NCI-H187 (cell line): ENCODE results near the gene MED15.
"Not testable (repeated sequence)": the region's sequence is repeated elsewhere in the genome, so short reads cannot be mapped to it uniquely, and the experiment has no call there.

Source experiments
- DNase-seq, 2 experiments: peaks; one replicate each; lab custom pipeline; 2025; lab: John Stamatoyannopoulos, UW

The MED15 gene

GRCh38 chr22:20584029-20584871 is 76.8 kb downstream of the MED15 start:
- DNase-seq: no peak

DNA sequence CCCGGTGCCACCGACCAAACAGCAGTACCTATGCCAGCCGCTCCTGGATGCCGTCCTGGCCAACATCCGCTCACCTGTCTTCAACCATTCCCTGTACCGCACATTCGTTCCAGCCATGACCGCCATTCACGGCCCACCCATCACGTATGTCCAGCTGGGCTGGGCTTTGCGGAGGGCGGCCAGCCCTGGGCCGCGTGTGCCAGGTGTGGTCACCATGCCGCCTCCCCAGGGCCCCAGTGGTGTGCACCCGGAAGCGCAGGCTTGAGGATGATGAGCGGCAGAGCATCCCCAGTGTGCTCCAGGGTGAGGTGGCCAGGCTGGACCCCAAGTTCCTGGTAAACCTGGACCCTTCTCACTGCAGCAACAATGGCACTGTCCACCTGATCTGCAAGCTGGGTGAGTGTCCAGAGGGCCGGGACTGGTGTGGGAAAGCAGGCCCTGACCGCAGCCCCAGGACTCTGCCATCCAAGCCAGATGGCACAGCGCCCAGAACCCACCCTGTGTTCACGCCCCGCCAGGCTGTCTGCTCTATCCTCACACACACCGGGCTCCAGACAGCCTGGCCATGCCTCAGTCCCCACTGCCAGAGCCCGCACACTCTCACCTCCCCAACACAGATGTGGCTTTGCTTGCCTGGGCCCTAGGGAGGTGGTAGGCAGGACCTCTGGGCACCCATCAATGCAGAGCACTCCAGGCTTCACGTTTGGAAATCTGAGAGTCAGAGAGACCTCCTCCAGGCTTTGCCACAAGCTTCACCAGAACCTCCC is 77.6 kb downstream of the MED15 start:
- no peak for DNase-seq

- no peak for DNase-seq
These were observed 78.4 kb downstream of the MED15 start for GRCh38 chr22:20585639-20586402.

DNA sequence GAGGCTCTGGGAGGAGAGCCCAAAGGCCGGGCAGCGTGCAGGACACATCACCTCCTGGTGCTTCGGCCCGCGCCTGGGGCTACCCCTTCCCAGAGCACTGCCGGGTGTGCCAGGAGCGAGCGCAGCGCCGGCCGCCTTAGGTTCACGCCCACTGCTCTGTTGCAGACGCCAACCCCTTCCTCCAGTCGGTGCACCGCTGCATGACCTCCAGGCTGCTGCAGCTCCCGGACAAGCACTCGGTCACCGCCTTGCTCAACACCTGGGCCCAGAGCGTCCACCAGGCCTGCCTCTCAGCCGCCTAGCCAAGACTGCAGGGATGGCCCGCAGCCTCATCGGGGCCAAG is 79.0 kb downstream of the MED15 start:
- no peak for DNase-seq

DNA sequence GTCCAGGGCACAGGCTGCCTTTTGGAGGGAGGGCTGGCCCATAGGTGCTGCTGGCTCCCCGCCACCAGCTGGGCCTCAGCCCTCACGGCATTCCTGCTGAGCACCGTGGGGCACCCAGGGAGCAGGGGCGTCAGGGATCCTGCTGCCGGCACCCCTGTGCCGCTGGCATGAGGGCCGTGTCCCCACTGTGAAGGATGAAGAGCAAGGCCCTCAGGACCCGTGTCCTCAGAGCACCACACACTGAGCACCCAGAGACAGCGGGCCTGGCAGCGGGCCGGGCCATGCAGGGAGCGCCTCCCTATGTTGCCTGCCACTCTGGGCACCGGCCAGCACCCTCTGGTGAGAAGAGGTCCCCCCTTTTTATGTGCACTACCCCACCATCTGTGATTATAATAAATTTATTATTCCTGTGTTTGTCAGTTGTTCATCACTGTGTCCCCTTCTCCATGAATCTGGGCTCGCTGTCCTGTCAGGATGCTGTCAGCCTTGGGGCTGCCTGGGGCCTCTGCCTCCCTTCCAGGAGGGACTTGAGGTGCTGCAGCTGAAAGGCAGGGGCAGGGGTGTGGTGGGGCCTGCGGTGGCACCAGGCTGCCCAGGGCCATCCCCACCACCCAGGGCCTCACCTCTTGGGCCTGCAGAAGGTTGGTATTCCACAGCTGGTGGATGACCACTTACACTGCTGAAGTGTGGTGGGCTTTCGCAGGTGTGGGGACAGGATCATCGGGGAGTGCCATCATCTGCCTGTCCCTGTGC is 80.0 kb downstream of the MED15 start:
- DNase-seq: no peak

DNA sequence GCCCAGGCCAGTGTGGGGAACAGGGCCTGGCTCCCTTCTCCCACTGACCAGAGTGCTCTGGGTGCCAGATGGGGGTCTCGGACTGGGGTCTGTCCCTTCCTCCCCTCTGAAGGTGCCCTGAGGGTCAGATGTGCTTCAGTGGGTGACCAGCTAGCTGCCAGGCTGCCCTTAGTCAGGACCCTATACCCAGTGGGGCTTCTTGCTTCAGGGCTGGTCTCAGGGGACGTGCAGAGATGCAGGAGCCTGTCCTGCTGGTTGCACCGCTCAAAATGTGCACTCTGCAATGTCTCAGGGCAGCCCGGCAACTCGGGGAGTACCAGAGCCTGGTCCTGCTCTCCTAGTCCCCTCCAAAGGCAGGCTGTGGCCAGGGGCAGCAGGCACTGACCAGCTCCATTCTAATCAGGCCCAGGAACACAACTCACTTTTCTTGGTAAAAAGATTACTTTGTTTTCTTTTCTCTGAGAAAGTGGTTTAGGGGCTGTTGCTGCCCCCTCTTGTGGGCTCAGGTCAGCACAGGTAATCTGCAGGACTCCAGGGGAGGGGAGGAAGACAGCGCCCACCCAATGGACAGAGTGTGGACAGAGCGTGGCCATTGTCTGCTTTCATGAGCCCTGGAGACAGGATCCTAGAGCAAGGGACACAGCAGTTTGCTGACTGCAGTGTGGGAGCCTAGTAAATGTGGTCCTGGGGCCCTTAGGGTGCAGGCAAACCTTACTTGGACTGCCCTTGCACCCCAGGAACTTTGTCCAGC is 80.9 kb downstream of the MED15 start:
- no peak for DNase-seq

DNA sequence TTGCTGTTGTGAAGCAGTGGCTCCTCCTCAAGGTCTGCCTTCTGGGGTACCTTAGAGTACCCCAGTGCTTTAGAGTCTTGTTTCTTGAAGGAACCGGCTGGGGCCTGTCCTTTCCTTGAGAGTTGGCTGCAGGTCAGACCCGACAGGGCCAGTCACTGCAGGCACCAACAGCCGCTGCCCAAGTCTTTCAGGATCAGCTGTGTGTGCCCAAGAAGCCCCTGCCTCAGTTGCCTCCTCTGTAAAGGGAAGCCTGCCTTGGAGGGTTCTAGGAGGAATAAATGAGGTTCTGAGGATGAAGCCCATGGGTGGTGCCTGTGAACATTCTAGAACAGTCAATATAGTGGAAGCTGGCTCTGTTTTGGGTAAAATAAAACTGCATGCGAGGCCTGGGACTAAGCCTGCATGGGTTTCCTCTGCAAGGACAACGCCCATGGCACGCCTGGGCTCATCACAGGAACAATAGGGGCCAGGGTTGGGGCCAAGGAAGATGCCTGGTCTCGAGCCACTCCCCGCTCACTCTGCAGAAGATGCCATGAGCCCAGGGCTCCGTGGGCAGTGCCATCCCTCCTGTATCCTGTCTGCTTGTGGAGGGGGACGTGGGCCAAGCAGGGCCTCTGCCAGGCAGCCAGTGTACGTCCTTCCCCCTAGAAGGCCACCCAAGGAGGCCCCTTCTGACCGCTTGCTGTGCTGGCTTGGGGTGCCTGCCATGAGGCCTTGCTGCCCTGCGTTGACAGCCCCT is 81.6 kb downstream of the MED15 start:
- DNase-seq: no peak

DNA sequence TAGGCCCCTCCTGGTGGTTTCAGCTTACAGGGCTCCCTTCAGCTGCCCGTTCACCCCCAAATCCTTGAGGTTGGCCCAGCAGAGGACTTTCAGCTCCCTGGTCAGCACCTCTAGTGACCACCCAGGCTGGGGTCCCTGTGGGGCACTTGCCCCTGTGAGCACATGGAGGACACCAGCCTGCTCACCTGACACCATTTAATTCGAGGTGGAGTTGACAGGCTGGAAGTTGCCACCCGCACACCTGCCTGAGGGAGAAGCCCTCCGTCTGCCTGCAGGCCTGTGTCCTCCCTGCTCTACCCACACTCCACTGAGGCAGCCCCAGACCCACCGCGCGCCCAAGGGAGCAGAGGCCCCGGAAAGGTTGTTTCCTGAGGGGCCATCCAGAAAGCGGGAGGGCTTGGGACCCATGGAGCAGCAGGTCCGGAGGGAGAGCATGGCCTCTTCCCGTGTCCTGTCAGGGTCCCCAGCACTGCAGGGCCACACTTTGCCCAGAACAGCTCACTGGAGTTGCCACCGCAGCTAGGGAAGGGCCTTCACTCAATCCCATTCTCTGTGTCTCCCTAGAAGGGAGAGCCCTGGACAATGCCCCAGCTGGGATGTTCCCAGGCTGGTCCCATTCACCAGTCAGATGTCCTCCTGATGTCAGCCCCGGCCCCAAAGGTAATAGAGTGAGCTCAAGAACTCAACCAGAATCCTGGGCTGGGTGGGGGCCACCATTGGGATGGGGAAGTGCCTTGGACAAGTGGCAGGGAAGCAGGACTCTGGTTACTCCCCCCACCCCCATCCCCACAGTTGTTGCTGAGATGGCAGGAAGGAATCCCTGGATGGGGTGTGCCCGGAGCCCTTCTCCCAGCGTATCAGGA is 82.4 kb downstream of the MED15 start:
- DNase-seq: no peak

DNA sequence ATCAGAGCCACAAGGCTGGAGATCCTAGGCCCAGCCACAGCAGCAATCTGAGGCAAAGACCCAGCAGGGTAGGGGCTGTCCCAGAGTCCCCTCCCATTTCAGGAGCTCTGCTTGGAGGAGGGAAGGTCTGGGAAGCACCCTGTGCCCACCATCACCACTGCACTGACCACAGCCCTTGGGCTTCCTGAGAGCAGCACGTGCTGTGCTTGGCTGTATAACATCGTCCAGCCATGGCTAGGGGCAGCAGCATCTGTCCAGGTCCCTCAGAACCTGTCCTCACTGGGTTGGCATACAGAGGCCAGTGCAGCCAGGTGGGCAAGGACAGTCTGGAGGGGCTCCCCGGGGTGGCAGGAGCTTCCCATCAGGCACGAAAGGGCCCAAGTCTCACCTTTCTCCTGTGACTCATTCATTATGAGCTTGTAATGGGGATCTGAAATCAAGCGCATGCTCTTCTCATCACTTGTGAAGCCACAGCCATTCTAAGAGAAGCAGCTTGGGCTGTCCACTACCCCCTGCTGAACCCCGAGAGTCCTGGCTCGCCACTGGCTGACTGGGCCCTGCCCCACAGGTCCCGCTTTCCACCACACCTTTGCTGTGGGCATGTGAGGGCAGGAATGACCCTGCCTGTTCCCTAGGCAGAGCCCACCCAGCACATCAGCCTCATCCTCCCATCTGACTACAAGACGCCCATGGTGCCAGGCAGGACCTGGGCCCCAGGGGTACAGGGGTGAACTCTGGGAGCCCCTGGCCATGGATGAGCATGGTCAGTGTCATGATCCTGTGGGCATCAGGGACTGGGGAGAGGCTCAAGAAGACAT is 83.3 kb downstream of the MED15 start:
- no peak for DNase-seq

DNA sequence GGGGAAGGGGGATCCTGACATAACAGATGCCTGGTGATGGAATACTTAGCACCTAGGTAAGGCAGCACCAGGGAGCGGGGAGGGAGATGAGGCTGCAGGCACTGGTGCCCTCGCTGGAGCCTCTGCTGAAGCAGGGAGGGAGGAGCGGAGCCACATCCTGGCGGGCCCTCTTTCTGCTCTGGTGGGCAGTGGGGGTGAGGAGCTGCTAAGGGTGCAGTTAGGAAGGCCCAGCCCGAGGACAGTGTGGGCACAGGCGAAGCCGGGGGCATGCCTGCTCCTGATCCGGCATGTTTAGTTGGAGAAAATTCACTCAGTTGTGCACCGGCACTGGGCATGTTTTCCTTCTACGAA is 83.9 kb downstream of the MED15 start:
- no peak for DNase-seq

GRCh38 chr22:20591660-20592310 is 84.4 kb downstream of the MED15 start:
- no peak for DNase-seq

DNA sequence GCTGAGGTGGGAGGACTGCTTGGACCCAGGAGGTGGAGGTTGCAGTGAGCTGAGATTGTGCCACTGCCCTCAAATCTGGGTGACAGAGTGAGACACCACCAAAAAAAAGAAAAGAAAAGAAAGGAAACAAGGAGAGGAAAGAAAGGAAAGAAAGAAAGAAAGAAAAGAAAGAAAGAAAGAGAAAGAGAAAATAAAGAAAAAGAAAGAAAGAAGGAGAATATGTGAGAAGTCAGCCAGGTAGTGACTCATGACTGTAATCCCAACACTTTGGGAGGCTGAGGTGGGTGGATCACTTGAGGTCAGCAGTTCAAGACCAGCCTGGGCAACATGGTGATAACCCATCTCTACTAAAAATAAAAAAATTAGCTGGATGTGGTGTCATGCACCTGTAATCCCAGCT is 86.6 kb downstream of the MED15 start:
- DNase-seq: not testable (repeated sequence)

- not testable (repeated sequence) for DNase-seq
These were observed 87.1 kb downstream of the MED15 start for GRCh38 chr22:20594486-20594885.

- DNase-seq: no peak
These were observed 88.1 kb downstream of the MED15 start for GRCh38 chr22:20595461-20595860.

GRCh38 chr22:20599117-20599516 is 91.7 kb downstream of the MED15 start:
- DNase-seq: no peak

- no peak for DNase-seq
These were observed 92.8 kb downstream of the MED15 start for GRCh38 chr22:20600137-20600673.

- DNase-seq: no peak
These were observed 93.9 kb downstream of the MED15 start for GRCh38 chr22:20601308-20601707.

- no peak for DNase-seq
These were observed 95.3 kb downstream of the MED15 start for GRCh38 chr22:20602609-20603164.
